Natural killer cell (primary cell): ENCODE measurements around the gene KCNH1. TPM values are rescaled to one million over a fixed set of nuclear protein-coding genes. Genes with fewer than 3 reads are reported as not detected.

Source experiments
- ATAC-seq, 3 donors: fragments of 150-1000 bp in 2 of 3; fragments of 200-7000 bp in 1 of 3; cut with Tn5 transposase; 1 replicate in 1 of 3; 2 replicates in 2 of 3; pipeline ENCODE4 v1.10.0; 2021; ENCODE audit warnings: mild to moderate bottlenecking in 2 of 3, moderate library complexity in 2 of 3
- DNase-seq, 2 donors: peaks; one replicate each; pipeline versions ENCODE4 v3.0.0 to v3.0.0-alpha.2; 2013 to 2021; ENCODE audit warnings: mixed read lengths in 1 of 2
- H3K27ac ChIP-seq: one replicate; pipeline ENCODE4 v1.5.1; 2013; ENCODE audit warnings: mild to moderate bottlenecking, low read length
- H3K27me3 ChIP-seq: one replicate; pipeline ENCODE4 v1.6.1; 2013; ENCODE audit warnings: low read length; ENCODE audit not compliant: control insufficient read depth, insufficient read depth
- H3K36me3 ChIP-seq: one replicate; pipeline ENCODE4 v1.6.1; 2013; ENCODE audit warnings: low read length; ENCODE audit not compliant: control insufficient read depth, insufficient read depth
- H3K4me1 ChIP-seq: one replicate; pipeline ENCODE4 v1.6.1; 2013; ENCODE audit warnings: low read length; ENCODE audit not compliant: control insufficient read depth, insufficient read depth
- H3K4me3 ChIP-seq: one replicate; pipeline ENCODE4 v1.5.1; 2013; ENCODE audit warnings: low read length
- H3K9me3 ChIP-seq: one replicate; pipeline ENCODE4 v1.6.1; 2013; ENCODE audit warnings: low read length; ENCODE audit not compliant: control insufficient read depth, insufficient read depth
- H3K27ac Mint-ChIP-seq, 2 donors: one replicate each; pipeline ENCODE4 v1.8.0; 2022; ENCODE audit warnings: mild to moderate bottlenecking in 2 of 2, mixed read lengths in 2 of 2, moderate library complexity in 1 of 2
- H3K27me3 Mint-ChIP-seq, 2 donors: one replicate each; pipeline ENCODE4 v1.8.0; 2022; ENCODE audit warnings: low read depth in 2 of 2, mixed read lengths in 2 of 2
- H3K36me3 Mint-ChIP-seq: one replicate; pipeline ENCODE4 v1.8.0; 2022; ENCODE audit warnings: mixed read lengths
- H3K4me1 Mint-ChIP-seq, 2 donors: one replicate each; pipeline ENCODE4 v1.8.0; 2022; ENCODE audit warnings: mixed read lengths in 2 of 2
- H3K4me3 Mint-ChIP-seq: one replicate; pipeline ENCODE4 v1.8.0; 2022; ENCODE audit warnings: mild to moderate bottlenecking, moderate library complexity, mixed read lengths
- H3K9me3 Mint-ChIP-seq, 2 donors: one replicate each; pipeline ENCODE4 v1.8.0; 2022; ENCODE audit warnings: mixed read lengths in 2 of 2
- WGBS: methylation state at CpG from one replicate; pipeline ENCODE4 v1.1.7; 2013; ENCODE audit warnings: missing lambda C conversion rate; ENCODE audit not compliant: insufficient coverage; 5-methylcytosine and 5-hydroxymethylcytosine counted together
- intact Hi-C: fragments of 100-400 bp; cut with micrococcal nuclease; formaldehyde crosslinking; loops from one replicate; pipeline ENCODE4 v1.14.2; 2022
- total RNA-seq, 4 donors: library from RNA; stranded (reverse); fragments of 120-200 nt in 1 of 4; gene quantifications; one replicate each; pipeline versions ENCODE4 v1.2.3 to v1.2.4, GENCODE V29; 2013 to 2022
- TF ChIP-seq, protein P1 (sequence below): fragments of 200-600 bp; IDR thresholded peaks from one replicate; pipeline ENCODE4 v1.8.0; 2022; ENCODE audit warnings: antibody characterized with exemption

KCNH1 gene
- total RNA-seq, 3 donors from 2014 or later (not counting 1 experiment from before 2014, with no cell fraction given): not detected

DNA sequence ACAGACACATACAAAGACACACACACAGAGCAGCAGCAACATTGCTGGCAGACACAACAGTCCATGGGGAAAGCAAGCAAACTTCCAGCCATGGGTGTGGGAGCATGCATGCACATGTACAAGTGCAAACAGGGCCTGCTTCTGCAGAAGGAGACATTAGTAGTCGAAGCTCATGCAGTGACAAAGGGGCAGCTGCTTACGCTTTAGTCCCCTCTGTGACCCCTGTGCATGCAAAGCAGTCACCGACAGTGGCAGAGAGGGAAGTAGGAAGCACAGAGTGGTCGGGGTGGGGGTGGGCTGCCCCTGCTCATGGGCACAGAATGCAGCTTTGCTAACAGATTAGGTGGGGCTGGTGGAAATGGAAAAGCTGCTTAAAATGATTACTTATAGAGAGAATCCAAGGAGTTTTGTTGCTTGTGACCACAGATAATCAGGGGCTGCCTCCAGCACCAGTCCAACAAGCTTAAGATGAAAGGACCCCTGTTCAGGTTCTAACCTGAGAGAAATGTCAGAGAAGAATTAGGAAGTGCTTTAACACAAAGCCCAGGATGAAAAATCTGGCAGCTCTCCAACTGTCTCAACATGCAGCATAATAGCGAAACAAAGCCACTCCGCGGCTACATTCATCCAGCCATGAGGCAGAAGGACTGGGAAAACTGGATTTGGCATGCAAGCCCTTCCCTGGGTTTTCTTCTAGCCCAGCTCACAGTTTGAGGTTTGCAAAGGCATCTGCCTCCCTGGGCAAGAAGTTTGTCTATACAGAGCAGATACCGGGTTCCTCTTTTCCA, 378.9 kb downstream of the KCNH1 start:
- Histone ChIP-seq H3K27ac (no peak overlapping the region), H3K9me3 (peaks cover 3% of the 10 kb centered on the region), H3K4me3 (no peak overlapping the region), H3K27me3 (no peaks in the 10 kb centered on the region), H3K4me1 (no peaks in the 10 kb centered on the region), H3K36me3 (no peaks in the 10 kb centered on the region)
- TF ChIP-seq, protein P1, sequence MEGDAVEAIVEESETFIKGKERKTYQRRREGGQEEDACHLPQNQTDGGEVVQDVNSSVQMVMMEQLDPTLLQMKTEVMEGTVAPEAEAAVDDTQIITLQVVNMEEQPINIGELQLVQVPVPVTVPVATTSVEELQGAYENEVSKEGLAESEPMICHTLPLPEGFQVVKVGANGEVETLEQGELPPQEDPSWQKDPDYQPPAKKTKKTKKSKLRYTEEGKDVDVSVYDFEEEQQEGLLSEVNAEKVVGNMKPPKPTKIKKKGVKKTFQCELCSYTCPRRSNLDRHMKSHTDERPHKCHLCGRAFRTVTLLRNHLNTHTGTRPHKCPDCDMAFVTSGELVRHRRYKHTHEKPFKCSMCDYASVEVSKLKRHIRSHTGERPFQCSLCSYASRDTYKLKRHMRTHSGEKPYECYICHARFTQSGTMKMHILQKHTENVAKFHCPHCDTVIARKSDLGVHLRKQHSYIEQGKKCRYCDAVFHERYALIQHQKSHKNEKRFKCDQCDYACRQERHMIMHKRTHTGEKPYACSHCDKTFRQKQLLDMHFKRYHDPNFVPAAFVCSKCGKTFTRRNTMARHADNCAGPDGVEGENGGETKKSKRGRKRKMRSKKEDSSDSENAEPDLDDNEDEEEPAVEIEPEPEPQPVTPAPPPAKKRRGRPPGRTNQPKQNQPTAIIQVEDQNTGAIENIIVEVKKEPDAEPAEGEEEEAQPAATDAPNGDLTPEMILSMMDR: no peak
- Mint-ChIP-seq H3K27me3 (peaks cover 10 to 30% of the 10 kb centered on the region in 2 donors), H3K36me3 (no peaks in the 10 kb centered on the region), H3K27ac (no peak overlapping the region), H3K4me3 (no peak overlapping the region), H3K4me1 (no peaks in the 10 kb centered on the region), H3K9me3 (no peaks in the 10 kb centered on the region)
- no peak for ATAC-seq
- WGBS: 43% methylated on average over 8 of the region's 8 CpGs
- DNase-seq: no peak
- intact Hi-C loops: no loop called here

GRCh38 chr1:210751911-210752310, 382.0 kb downstream of the KCNH1 start:
- intact Hi-C loops: no loop called here
- 86% methylated on average over 2 of the region's 2 CpGs for WGBS
- no peak overlapping the region for H3K27ac Mint-ChIP-seq

DNA sequence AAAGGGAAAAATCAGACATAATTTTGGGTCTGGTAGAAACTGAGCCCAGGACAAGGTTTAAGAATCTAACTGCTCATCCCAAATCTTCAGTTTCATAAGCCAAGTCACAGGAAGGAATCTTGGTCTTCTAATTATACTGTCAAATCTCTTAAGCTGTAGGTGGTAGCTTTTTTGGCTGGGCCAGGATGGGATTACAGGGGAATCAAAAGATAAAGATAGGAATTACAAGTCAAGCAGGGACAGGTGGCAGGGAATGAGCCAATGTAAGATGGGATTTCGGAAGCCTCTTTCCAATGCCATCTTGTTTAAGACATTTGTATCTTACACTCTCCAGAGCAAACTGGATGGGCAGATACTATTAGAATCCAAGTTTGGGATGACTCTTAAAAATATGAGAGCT, 383.5 kb downstream of the KCNH1 start:
- H3K27me3 ChIP-seq: no peaks in the 10 kb centered on the region
- DNase-seq (no peak), ATAC-seq (no peak)
- H3K27ac Mint-ChIP-seq: no peak overlapping the region
- intact Hi-C loops: no loop called here
- no peak overlapping the region for H3K4me3 Mint-ChIP-seq
- no peaks in the 10 kb centered on the region for H3K36me3 Mint-ChIP-seq
- H3K36me3 ChIP-seq: no peaks in the 10 kb centered on the region
- H3K4me1 Mint-ChIP-seq: no peaks in the 10 kb centered on the region
- WGBS: no CpG with 5 or more reads among the region's 1 CpG
- H3K9me3 Mint-ChIP-seq: no peaks in the 10 kb centered on the region
- TF ChIP-seq, protein P1: no peak
- H3K27me3 Mint-ChIP-seq: peaks cover 6 to 19% of the 10 kb centered on the region in 2 donors
- H3K27ac ChIP-seq: no peak overlapping the region
- H3K4me3 ChIP-seq: no peak overlapping the region
- H3K4me1 ChIP-seq: no peaks in the 10 kb centered on the region
- no peaks in the 10 kb centered on the region for H3K9me3 ChIP-seq

More at GRCh38 chr1:210751911-210752310, 382.0 kb downstream of the KCNH1 start:
- no peaks in the 10 kb centered on the region for H3K4me1 Mint-ChIP-seq
- no peak overlapping the region for H3K4me3 ChIP-seq
- H3K9me3 Mint-ChIP-seq: no peaks in the 10 kb centered on the region
- no peaks in the 10 kb centered on the region for H3K9me3 ChIP-seq
- ATAC-seq: no peak
- no peaks in the 10 kb centered on the region for H3K36me3 ChIP-seq
- no peaks in the 10 kb centered on the region for H3K36me3 Mint-ChIP-seq
- H3K4me3 Mint-ChIP-seq: no peak overlapping the region
- H3K4me1 ChIP-seq: no peaks in the 10 kb centered on the region
- H3K27me3 ChIP-seq: no peaks in the 10 kb centered on the region
- TF ChIP-seq, protein P1: no peak
- H3K27ac ChIP-seq: no peak overlapping the region
- peaks cover 6 to 30% of the 10 kb centered on the region in 2 donors for H3K27me3 Mint-ChIP-seq
- no peak for DNase-seq

DNA sequence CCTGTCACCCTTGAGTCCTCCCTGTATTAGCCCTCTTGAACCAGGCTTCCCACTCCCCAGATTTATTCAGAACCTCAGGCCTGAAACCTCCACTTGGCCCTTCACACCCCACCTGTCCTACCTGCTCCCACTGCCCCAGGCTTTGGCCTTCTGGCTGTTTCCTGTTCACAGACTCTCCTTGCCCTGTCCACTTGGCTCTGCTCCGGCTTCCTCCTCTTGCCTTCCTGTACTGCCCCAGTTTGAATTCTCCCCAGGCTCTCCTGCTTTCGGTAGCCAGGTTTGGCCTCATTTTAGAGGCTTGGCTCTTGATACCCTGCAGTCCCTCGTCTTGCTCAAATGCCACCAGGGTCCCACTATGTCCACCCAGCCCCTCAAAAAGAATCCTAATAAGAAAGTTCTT, 385.2 kb downstream of the KCNH1 start:
- peaks cover 2 to 19% of the 10 kb centered on the region in 2 donors for H3K27me3 Mint-ChIP-seq
- Histone ChIP-seq H3K4me1 (no peaks in the 10 kb centered on the region), H3K4me3 (no peak overlapping the region)

More for the DNA sequence above, 385.2 kb downstream of the KCNH1 start:
- H3K9me3 ChIP-seq: no peaks in the 10 kb centered on the region
- TF ChIP-seq, protein P1: no peak
- DNase-seq: no peak
- WGBS: 82% methylated on average over 3 of the region's 3 CpGs
- H3K36me3 Mint-ChIP-seq: no peaks in the 10 kb centered on the region
- no peak overlapping the region for H3K27ac Mint-ChIP-seq
- no peak overlapping the region for H3K4me3 Mint-ChIP-seq
- no peak for ATAC-seq
- H3K27me3 ChIP-seq: no peaks in the 10 kb centered on the region
- H3K36me3 ChIP-seq: no peaks in the 10 kb centered on the region
- H3K4me1 Mint-ChIP-seq: no peaks in the 10 kb centered on the region
- intact Hi-C loops: no loop called here
- no peak overlapping the region for H3K27ac ChIP-seq
- H3K9me3 Mint-ChIP-seq: no peaks in the 10 kb centered on the region
